Thoracic aorta (tissue), 2 donors: Measurements from ENCODE around the gene NEDD1. TPM values are rescaled to one million over a fixed set of nuclear protein-coding genes. Genes with fewer than 3 reads are reported as not detected.

Source experiments
- ATAC-seq: fragments of 150-250 bp; one replicate; pipeline ENCODE4 v1.8.0; 2017; ENCODE audit warnings: low read depth; ENCODE audit not compliant: insufficient number of reproducible peaks, low FRiP score
- DNase-seq: peaks from one replicate; pipeline ENCODE4 v3.0.0-alpha.2; 2020; ENCODE audit warnings: low spot score
- H3K27ac ChIP-seq, 2 donors: fragments of 200-600 bp; sonication (generic); 1 replicate in 1 of 2; 2 replicates in 1 of 2; pipeline ENCODE4 v1.5.1; 2016; ENCODE audit warnings: mild to moderate bottlenecking in 2 of 2, moderate library complexity in 2 of 2
- H3K27me3 ChIP-seq: fragments of 200-600 bp; sonication (generic); replicated peaks from 2 replicates; pipeline ENCODE4 v1.6.0; 2016; ENCODE audit warnings: mild to moderate bottlenecking; ENCODE audit not compliant: insufficient read depth
- H3K36me3 ChIP-seq: fragments of 200-600 bp; sonication (generic); one replicate; pipeline ENCODE4 v1.5.1; 2016
- H3K4me1 ChIP-seq, 2 donors: fragments of 200-600 bp; sonication (generic); 1 replicate in 1 of 2; 2 replicates in 1 of 2; pipeline versions ENCODE4 v1.5.1 to v1.6.0; 2016; ENCODE audit warnings: low read depth in 2 of 2, mild to moderate bottlenecking in 1 of 2; ENCODE audit not compliant: control insufficient read depth in 1 of 2
- H3K4me3 ChIP-seq: fragments of 200-600 bp; sonication (generic); 2 replicates; pipeline ENCODE4 v1.5.1; 2016; ENCODE audit warnings: mild to moderate bottlenecking
- H3K9me3 ChIP-seq: fragments of 200-600 bp; sonication (generic); 2 replicates; pipeline ENCODE4 v1.5.1; 2016
- CTCF ChIP-seq: fragments of 200-600 bp; sonication (generic); IDR thresholded peaks from one replicate; pipeline ENCODE4 v1.5.1; 2019; ENCODE audit warnings: antibody characterized with exemption
- total RNA-seq, 2 donors: library from RNA; depleted of rRNA; stranded (reverse); fragments of >200 nt; gene quantifications; one replicate each; pipeline versions ENCODE4 v1.1.0 to v1.2.3, GENCODE V29; 2016

NEDD1 gene
- total RNA-seq, 2 donors from 2014 or later, result 11.5 to 35.6 TPM

GRCh38 chr12:96897421-96897820, 9.6 kb upstream of the NEDD1 start:
- no peak for DNase-seq
- H3K4me1 ChIP-seq, result no peaks in the 10 kb centered on the region
- TF ChIP-seq CTCF, result no peak

GRCh38 chr12:96901175-96901574, 5.9 kb upstream of the NEDD1 start:
- H3K36me3 ChIP-seq, result no peaks in the 10 kb centered on the region
- DNase-seq (no peak), ATAC-seq (no peak)
- no peak overlapping the region for H3K27ac ChIP-seq
- no peak for TF ChIP-seq CTCF
- H3K4me1 ChIP-seq, result peaks cover 2% of the 10 kb centered on the region in 2 donors
- no peak overlapping the region for H3K4me3 ChIP-seq
- no peaks in the 10 kb centered on the region for H3K9me3 ChIP-seq
- no peaks in the 10 kb centered on the region for H3K27me3 ChIP-seq

More at GRCh38 chr12:96897421-96897820, 9.6 kb upstream of the NEDD1 start:
- Histone ChIP-seq H3K27ac (no peak overlapping the region), H3K36me3 (no peaks in the 10 kb centered on the region), H3K9me3 (no peaks in the 10 kb centered on the region), H3K27me3 (no peaks in the 10 kb centered on the region), H3K4me3 (no peak overlapping the region)
- no peak for ATAC-seq

GRCh38 chr12:96902076-96902475, 5.0 kb upstream of the NEDD1 start:
- no peak for ATAC-seq
- TF ChIP-seq CTCF, result no peak
- H3K4me3 ChIP-seq, result no peak overlapping the region
- H3K9me3 ChIP-seq, result no peaks in the 10 kb centered on the region
- H3K27ac ChIP-seq, result no peak overlapping the region
- no peaks in the 10 kb centered on the region for H3K36me3 ChIP-seq
- no peaks in the 10 kb centered on the region for H3K27me3 ChIP-seq
- H3K4me1 ChIP-seq, result peaks cover 3 to 4% of the 10 kb centered on the region in 2 donors
- DNase-seq, result no peak

GRCh38 chr12:96906498-96906848, 584 bp upstream of the NEDD1 start:
- no peak for TF ChIP-seq CTCF
- peaks cover 6 to 16% of the 10 kb centered on the region in 2 donors for H3K4me1 ChIP-seq
- H3K4me3 ChIP-seq, result peak overlapping the region; percentile 97
- peak overlapping the region in 1 of 2 donors; percentile 84 for H3K27ac ChIP-seq
- DNase-seq (no peak), ATAC-seq (peak; percentile 9)
- no peaks in the 10 kb centered on the region for H3K9me3 ChIP-seq
- H3K27me3 ChIP-seq, result no peaks in the 10 kb centered on the region
- H3K36me3 ChIP-seq, result no peaks in the 10 kb centered on the region

GRCh38 chr12:96907671-96908422, 790 bp downstream of the NEDD1 start:
- Histone ChIP-seq H3K4me3 (peak overlapping the region; percentile 97), H3K27me3 (no peaks in the 10 kb centered on the region), H3K4me1 (peaks cover 6 to 20% of the 10 kb centered on the region in 2 donors), H3K9me3 (no peaks in the 10 kb centered on the region), H3K27ac (peak overlapping the region; percentile 55 to 84), H3K36me3 (no peaks in the 10 kb centered on the region)
- TF ChIP-seq CTCF, result no peak
- ATAC-seq, result no peak
- no peak for DNase-seq
